HepG2 (cell line): Measurements from ENCODE around the gene TMEM131L. TPM values are rescaled to one million over a fixed set of nuclear protein-coding genes. Genes with fewer than 3 reads are reported as not detected.

ENCODE experiments used
- BHLHE40 ChIP-seq: IDR thresholded peaks from 2 replicates; pipeline ENCODE4 v1.6.1; 2011; ENCODE audit warnings: low read length, improper control_type of control experiment
- DPF2 ChIP-seq: sonication (generic); formaldehyde crosslinking; IDR thresholded peaks from 2 replicates; pipeline ENCODE4 v1.4.0; 2020; ENCODE audit warnings: mild to moderate bottlenecking, low read depth, missing genetic modification reagents, borderline replicate concordance
- E2F1 ChIP-seq: sonication (generic); formaldehyde crosslinking; IDR thresholded peaks from 2 replicates; pipeline ENCODE4 v1.5.0; 2020; ENCODE audit warnings: missing genetic modification reagents
- ELF1 ChIP-seq: sonication (generic); formaldehyde crosslinking; IDR thresholded peaks from 2 replicates; pipeline ENCODE4 v1.4.0; 2020; ENCODE audit warnings: missing genetic modification reagents
- ELK4 ChIP-seq: sonication (generic); formaldehyde crosslinking; IDR thresholded peaks from 2 replicates; pipeline ENCODE4 v1.9.0; 2021; ENCODE audit warnings: missing genetic modification reagents, borderline replicate concordance
- ERF ChIP-seq: IDR thresholded peaks from 2 replicates; pipeline ENCODE4 v1.6.1; 2018; ENCODE audit warnings: missing biosample characterization, missing genetic modification reagents
- HNRNPLL ChIP-seq: fragments of 200-400 bp; formaldehyde crosslinking; IDR thresholded peaks from 2 replicates; pipeline ENCODE4 v1.6.1; 2017; ENCODE audit warnings: mild to moderate bottlenecking, low read depth, low read length; ENCODE audit not compliant: poor library complexity, severe bottlenecking
- HOXA3 ChIP-seq: sonication (generic); formaldehyde crosslinking; IDR thresholded peaks from 2 replicates; pipeline ENCODE4 v1.5.0; 2020; ENCODE audit warnings: missing genetic modification reagents
- KDM2A ChIP-seq: sonication (generic); formaldehyde crosslinking; IDR thresholded peaks from 2 replicates; pipeline ENCODE4 v1.4.0; 2020; ENCODE audit warnings: low read depth, missing genetic modification reagents, borderline replicate concordance
- KLF6 ChIP-seq: IDR thresholded peaks from 2 replicates; pipeline ENCODE4 v1.8.0; 2016; ENCODE audit warnings: missing biosample characterization, missing genetic modification reagents
- KMT2B ChIP-seq: IDR thresholded peaks from 2 replicates; pipeline ENCODE4 v1.6.1; 2016; ENCODE audit warnings: missing genetic modification reagents, missing compliant biosample characterization
- MLLT10 ChIP-seq: sonication (generic); formaldehyde crosslinking; IDR thresholded peaks from 2 replicates; pipeline ENCODE4 v1.4.0; 2020; ENCODE audit warnings: missing genetic modification reagents
- NKX3-1 ChIP-seq: sonication (generic); formaldehyde crosslinking; IDR thresholded peaks from 2 replicates; pipeline ENCODE4 v1.5.0; 2020; ENCODE audit warnings: missing genetic modification reagents
- RFX1 ChIP-seq: fragments of 450-650 bp; IDR thresholded peaks from 2 replicates; pipeline ENCODE4 v1.6.1; 2017
- SAP130 ChIP-seq: IDR thresholded peaks from 2 replicates; pipeline ENCODE4 v1.6.1; 2016; ENCODE audit warnings: low read depth
- TARDBP ChIP-seq: sonication (generic); formaldehyde crosslinking; IDR thresholded peaks from 2 replicates; pipeline ENCODE4 v1.8.0; 2022; ENCODE audit warnings: mild to moderate bottlenecking, missing genetic modification reagents
- THYN1 ChIP-seq: sonication (generic); formaldehyde crosslinking; IDR thresholded peaks from 2 replicates; pipeline ENCODE4 v1.8.1; 2023; ENCODE audit warnings: low read depth, mild to moderate bottlenecking, moderate library complexity, missing genetic modification reagents, borderline replicate concordance
- ZNF333 ChIP-seq: sonication (generic); formaldehyde crosslinking; IDR thresholded peaks from 2 replicates; pipeline ENCODE4 v1.4.0; 2020; ENCODE audit warnings: mild to moderate bottlenecking, missing genetic modification reagents, borderline replicate concordance
- ZNF549 ChIP-seq: sonication (generic); formaldehyde crosslinking; IDR thresholded peaks from 2 replicates; pipeline ENCODE4 v1.5.0; 2020; ENCODE audit warnings: missing genetic modification reagents
- ZNF720 ChIP-seq: sonication (generic); formaldehyde crosslinking; IDR thresholded peaks from 2 replicates; pipeline ENCODE4 v1.4.0; 2020; ENCODE audit warnings: missing genetic modification reagents
- ZSCAN22 ChIP-seq: sonication (generic); formaldehyde crosslinking; IDR thresholded peaks from 2 replicates; pipeline ENCODE4 v1.4.0; 2020; ENCODE audit warnings: mild to moderate bottlenecking, missing genetic modification reagents
- ZSCAN30 ChIP-seq: sonication (generic); formaldehyde crosslinking; IDR thresholded peaks from 2 replicates; pipeline ENCODE4 v1.5.0; 2020; ENCODE audit warnings: mild to moderate bottlenecking, missing genetic modification reagents
- polyA plus RNA-seq, 8 experiments: library from polyadenylated mRNA; depleted of rRNA in 3 of 8; stranded (reverse) in 7 of 8; unstranded in 1 of 8; fragments of >200 nt; fragmentation: Illumina TruSeq in 4 of 8; extraction: Trizol in 4 of 8; gene quantifications; 2 replicates each; pipeline versions ENCODE4 v1.2.1 to v1.2.3, GENCODE V29; 2011 to 2016; ENCODE audit warnings: low read depth in 4 of 8, missing spikeins in 1 of 8, mixed read lengths in 1 of 8; ENCODE audit not compliant: insufficient read depth in 1 of 8
- total RNA-seq, 5 experiments: library from RNA; depleted of rRNA; stranded (reverse); fragments of >200 nt; fragmentation: Illumina TruSeq; extraction: Trizol; gene quantifications; 2 replicates each; pipeline ENCODE4 v1.2.3, GENCODE V29; 2016; ENCODE audit warnings: low read depth in 1 of 5
- TF ChIP-seq, protein P1 (sequence below): sonication (generic); formaldehyde crosslinking; IDR thresholded peaks from 2 replicates; pipeline ENCODE4 v1.4.0; 2020; ENCODE audit warnings: missing genetic modification reagents
- TF ChIP-seq, protein P2 (sequence below): fragments of 450-650 bp; IDR thresholded peaks from 2 replicates; pipeline ENCODE4 v1.6.1; 2016
- TF ChIP-seq, protein P3 (sequence below): IDR thresholded peaks from 2 replicates; pipeline ENCODE4 v1.6.1; 2018; ENCODE audit warnings: missing genetic modification reagents

Gene TMEM131L
- total and polyA plus RNA-seq, 2 of the 13 experiments (the other 11 are each of a cell fraction or from before 2014, with no cell fraction given), result 2.2 to 4.5 TPM

- peak; percentile 40; the same call in 1 of the 2 replicates for TF ChIP-seq BHLHE40
- peak; percentile 49; the same call in 1 of the 2 replicates for TF ChIP-seq KMT2B (CRISPR knock-in tag)
- TF ChIP-seq, protein P1, sequence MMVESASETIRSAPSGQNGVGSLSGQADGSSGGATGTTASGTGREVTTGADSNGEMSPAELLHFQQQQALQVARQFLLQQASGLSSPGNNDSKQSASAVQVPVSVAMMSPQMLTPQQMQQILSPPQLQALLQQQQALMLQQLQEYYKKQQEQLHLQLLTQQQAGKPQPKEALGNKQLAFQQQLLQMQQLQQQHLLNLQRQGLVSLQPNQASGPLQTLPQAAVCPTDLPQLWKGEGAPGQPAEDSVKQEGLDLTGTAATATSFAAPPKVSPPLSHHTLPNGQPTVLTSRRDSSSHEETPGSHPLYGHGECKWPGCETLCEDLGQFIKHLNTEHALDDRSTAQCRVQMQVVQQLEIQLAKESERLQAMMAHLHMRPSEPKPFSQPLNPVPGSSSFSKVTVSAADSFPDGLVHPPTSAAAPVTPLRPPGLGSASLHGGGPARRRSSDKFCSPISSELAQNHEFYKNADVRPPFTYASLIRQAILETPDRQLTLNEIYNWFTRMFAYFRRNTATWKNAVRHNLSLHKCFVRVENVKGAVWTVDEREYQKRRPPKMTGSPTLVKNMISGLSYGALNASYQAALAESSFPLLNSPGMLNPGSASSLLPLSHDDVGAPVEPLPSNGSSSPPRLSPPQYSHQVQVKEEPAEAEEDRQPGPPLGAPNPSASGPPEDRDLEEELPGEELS, result 0 out of 2 replicates have a peak, but pooled peaks have one; percentile 31
- TF ChIP-seq ELF1 (CRISPR knock-in tag), result peak; percentile 54
- TF ChIP-seq ZNF720 (CRISPR knock-in tag), result no peak
- TF ChIP-seq THYN1 (CRISPR knock-in tag), result no peak
- no peak for TF ChIP-seq KLF6 (CRISPR knock-in tag)
- no peak for TF ChIP-seq MLLT10 (CRISPR knock-in tag)
- TF ChIP-seq SAP130, result peak; percentile 33; the same call in 1 of the 2 replicates
- TF ChIP-seq KDM2A (CRISPR knock-in tag), result no peak
- TF ChIP-seq NKX3-1 (CRISPR knock-in tag), result no peak
- TF ChIP-seq RFX1, result no peak
- TF ChIP-seq, protein P2, sequence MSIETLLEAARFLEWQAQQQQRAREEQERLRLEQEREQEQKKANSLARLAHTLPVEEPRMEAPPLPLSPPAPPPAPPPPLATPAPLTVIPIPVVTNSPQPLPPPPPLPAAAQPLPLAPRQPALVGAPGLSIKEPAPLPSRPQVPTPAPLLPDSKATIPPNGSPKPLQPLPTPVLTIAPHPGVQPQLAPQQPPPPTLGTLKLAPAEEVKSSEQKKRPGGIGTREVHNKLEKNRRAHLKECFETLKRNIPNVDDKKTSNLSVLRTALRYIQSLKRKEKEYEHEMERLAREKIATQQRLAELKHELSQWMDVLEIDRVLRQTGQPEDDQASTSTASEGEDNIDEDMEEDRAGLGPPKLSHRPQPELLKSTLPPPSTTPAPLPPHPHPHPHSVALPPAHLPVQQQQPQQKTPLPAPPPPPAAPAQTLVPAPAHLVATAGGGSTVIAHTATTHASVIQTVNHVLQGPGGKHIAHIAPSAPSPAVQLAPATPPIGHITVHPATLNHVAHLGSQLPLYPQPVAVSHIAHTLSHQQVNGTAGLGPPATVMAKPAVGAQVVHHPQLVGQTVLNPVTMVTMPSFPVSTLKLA, result no peak
- no peak for TF ChIP-seq DPF2 (CRISPR knock-in tag)
- TF ChIP-seq ZNF333 (CRISPR knock-in tag), result no peak
- TF ChIP-seq ZSCAN22 (CRISPR knock-in tag), result no peak
- no peak for TF ChIP-seq ZNF549 (CRISPR knock-in tag)
- TF ChIP-seq ERF, result no peak
- no peak for TF ChIP-seq ELK4
- TF ChIP-seq TARDBP (CRISPR knock-in tag), result no peak
- TF ChIP-seq E2F1 (CRISPR knock-in tag), result no peak
- TF ChIP-seq HOXA3 (CRISPR knock-in tag), result no peak
- TF ChIP-seq ZSCAN30 (CRISPR knock-in tag), result no peak
- TF ChIP-seq, protein P3, sequence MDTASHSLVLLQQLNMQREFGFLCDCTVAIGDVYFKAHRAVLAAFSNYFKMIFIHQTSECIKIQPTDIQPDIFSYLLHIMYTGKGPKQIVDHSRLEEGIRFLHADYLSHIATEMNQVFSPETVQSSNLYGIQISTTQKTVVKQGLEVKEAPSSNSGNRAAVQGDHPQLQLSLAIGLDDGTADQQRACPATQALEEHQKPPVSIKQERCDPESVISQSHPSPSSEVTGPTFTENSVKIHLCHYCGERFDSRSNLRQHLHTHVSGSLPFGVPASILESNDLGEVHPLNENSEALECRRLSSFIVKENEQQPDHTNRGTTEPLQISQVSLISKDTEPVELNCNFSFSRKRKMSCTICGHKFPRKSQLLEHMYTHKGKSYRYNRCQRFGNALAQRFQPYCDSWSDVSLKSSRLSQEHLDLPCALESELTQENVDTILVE (CRISPR knock-in tag), result 0 out of 2 replicates have a peak, but pooled peaks have one; percentile 5
- no peak for TF ChIP-seq HNRNPLL
These were observed 52.7 kb downstream of the TMEM131L start (continued) for GRCh38 chr4:153518637-153519389.
